Breast epithelium (tissue), 4 donors: ENCODE results near the gene C7. TPM values are rescaled to one million over a fixed set of nuclear protein-coding genes. Genes with fewer than 3 reads are reported as not detected.
"Not testable (repeated sequence)": the region's sequence is repeated elsewhere in the genome, so short reads cannot be mapped to it uniquely, and the experiment has no call there.

Source experiments
- DNase-seq, 2 donors: peaks; one replicate each; pipeline ENCODE4 v3.0.0-alpha.2; 2019; ENCODE audit warnings: low spot score in 2 of 2
- H3K27ac ChIP-seq, 2 donors: fragments of 200-600 bp; sonication (generic) in 1 of 2; one replicate each; pipeline ENCODE4 v1.5.1; 2016 to 2019; ENCODE audit warnings: mild to moderate bottlenecking in 1 of 2
- H3K27me3 ChIP-seq, 2 donors: fragments of 200-600 bp; sonication (generic) in 1 of 2; one replicate each; pipeline versions ENCODE4 v1.5.1 to v1.6.0; 2017 to 2019; ENCODE audit warnings: control low read depth in 1 of 2, mild to moderate bottlenecking in 1 of 2
- H3K36me3 ChIP-seq: fragments of 200-600 bp; one replicate; pipeline ENCODE4 v1.5.1; 2019
- H3K4me1 ChIP-seq, 2 donors: fragments of 200-600 bp; sonication (generic); one replicate each; pipeline ENCODE4 v1.5.1; 2016 to 2019; ENCODE audit warnings: control low read depth in 1 of 2
- H3K4me3 ChIP-seq, 3 donors: fragments of 200-600 bp; sonication (generic); 1 replicate in 2 of 3; 2 replicates in 1 of 3; pipeline ENCODE4 v1.5.1; 2016 to 2019; ENCODE audit warnings: mild to moderate bottlenecking in 3 of 3, moderate library complexity in 2 of 3
- H3K9me3 ChIP-seq, 2 donors: fragments of 200-600 bp; sonication (generic) in 1 of 2; one replicate each; pipeline ENCODE4 v1.5.1; 2016 to 2019; ENCODE audit warnings: control low read depth in 1 of 2
- POLR2A ChIP-seq: fragments of 450-650 bp; IDR thresholded peaks from one replicate; pipeline ENCODE4 v1.6.1; 2016; ENCODE audit warnings: antibody characterized with exemption, mild to moderate bottlenecking, moderate library complexity
- POLR2AphosphoS5 ChIP-seq, 3 donors: sonication (generic); formaldehyde crosslinking; IDR thresholded peaks; one replicate each; pipeline ENCODE4 v1.6.1; 2017; ENCODE audit warnings: antibody characterized with exemption in 3 of 3
- intact Hi-C: fragments of 100-400 bp; cut with DNase I; formaldehyde crosslinking; loops from one replicate; pipeline ENCODE4 v1.15.1; 2023; ENCODE audit warnings: low total_unique reads
- total RNA-seq, 3 donors: library from RNA; depleted of rRNA; stranded (reverse); fragments of >200 nt; gene quantifications; one replicate each; pipeline ENCODE4 v1.1.0, GENCODE V29; 2016
- TF ChIP-seq, protein P1 (sequence below), 3 donors: fragments of 450-650 bp; IDR thresholded peaks; one replicate each; pipeline ENCODE4 v1.5.1; 2016 to 2017; ENCODE audit warnings: antibody characterized with exemption in 3 of 3, mild to moderate bottlenecking in 3 of 3, moderate library complexity in 3 of 3

The C7 gene
- total RNA-seq, 3 donors from 2014 or later: 90.1 to 447 (median 109) TPM

GRCh38 chr5:40873286-40873880 lies 35.9 kb upstream of the C7 start:
- no peaks in the 10 kb centered on the region for H3K36me3 ChIP-seq
- no peaks in the 10 kb centered on the region for H3K9me3 ChIP-seq
- no peak for DNase-seq
- H3K4me1 ChIP-seq: no peaks in the 10 kb centered on the region
- no peak overlapping the region for H3K27ac ChIP-seq
- intact Hi-C loops: no loop called here
- TF ChIP-seq, protein P1, sequence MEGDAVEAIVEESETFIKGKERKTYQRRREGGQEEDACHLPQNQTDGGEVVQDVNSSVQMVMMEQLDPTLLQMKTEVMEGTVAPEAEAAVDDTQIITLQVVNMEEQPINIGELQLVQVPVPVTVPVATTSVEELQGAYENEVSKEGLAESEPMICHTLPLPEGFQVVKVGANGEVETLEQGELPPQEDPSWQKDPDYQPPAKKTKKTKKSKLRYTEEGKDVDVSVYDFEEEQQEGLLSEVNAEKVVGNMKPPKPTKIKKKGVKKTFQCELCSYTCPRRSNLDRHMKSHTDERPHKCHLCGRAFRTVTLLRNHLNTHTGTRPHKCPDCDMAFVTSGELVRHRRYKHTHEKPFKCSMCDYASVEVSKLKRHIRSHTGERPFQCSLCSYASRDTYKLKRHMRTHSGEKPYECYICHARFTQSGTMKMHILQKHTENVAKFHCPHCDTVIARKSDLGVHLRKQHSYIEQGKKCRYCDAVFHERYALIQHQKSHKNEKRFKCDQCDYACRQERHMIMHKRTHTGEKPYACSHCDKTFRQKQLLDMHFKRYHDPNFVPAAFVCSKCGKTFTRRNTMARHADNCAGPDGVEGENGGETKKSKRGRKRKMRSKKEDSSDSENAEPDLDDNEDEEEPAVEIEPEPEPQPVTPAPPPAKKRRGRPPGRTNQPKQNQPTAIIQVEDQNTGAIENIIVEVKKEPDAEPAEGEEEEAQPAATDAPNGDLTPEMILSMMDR (IDR thresholded peaks at IDR 0.05): no peak
- TF ChIP-seq POLR2A (no peak), POLR2AphosphoS5 (IDR thresholded peaks at IDR 0.05) (no peak)
- no peaks in the 10 kb centered on the region for H3K27me3 ChIP-seq
- H3K4me3 ChIP-seq: no peak overlapping the region

- H3K36me3 ChIP-seq: no peaks in the 10 kb centered on the region
- DNase-seq: no peak
- intact Hi-C loops: no loop called here
Measured at GRCh38 chr5:40875958-40876357, 33.3 kb upstream of the C7 start.

DNA sequence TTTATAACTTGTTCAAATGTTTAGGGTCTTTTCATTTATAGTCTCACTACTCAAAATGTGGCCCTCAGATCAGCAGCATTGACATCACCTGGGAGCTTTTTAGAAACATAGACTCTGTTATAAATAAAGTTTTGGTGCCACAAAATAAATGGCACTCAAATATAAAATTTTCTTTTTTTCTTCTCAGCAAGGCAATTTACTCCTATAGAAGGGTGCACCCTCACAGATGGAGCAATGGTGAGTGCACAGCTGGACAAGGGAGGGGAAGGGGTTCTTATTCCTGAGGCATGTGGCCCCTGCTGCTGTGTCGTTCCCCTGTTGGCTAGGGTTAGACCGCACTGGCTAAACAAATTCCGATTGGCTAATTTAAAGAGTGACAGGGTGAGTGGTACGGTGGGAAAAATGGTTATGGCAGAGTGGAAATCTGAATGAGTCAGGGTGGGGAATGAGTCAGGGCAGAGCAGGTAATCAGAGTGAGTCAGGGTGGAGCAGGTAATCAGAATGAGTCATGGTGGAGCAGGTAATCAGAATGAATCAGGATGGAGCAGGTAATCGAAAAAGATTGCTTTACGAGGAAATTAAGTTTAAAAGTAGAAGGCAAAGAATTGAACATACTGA lies 31.8 kb upstream of the C7 start:
- TF ChIP-seq POLR2A: no peak
- TF ChIP-seq, protein P1 (IDR thresholded peaks at IDR 0.05): no peak
- no peak for TF ChIP-seq POLR2AphosphoS5 (IDR thresholded peaks at IDR 0.05)
- H3K27ac ChIP-seq: no peak overlapping the region
- no peaks in the 10 kb centered on the region for H3K36me3 ChIP-seq
- H3K4me1 ChIP-seq: no peaks in the 10 kb centered on the region
- no peak overlapping the region for H3K4me3 ChIP-seq
- no peak for DNase-seq
- peaks cover 0 to 8% of the 10 kb centered on the region in 2 donors for H3K9me3 ChIP-seq
- intact Hi-C loops: no loop called here
- no peaks in the 10 kb centered on the region for H3K27me3 ChIP-seq

More at GRCh38 chr5:40875958-40876357, 33.3 kb upstream of the C7 start:
- Histone ChIP-seq H3K4me3 (no peak overlapping the region), H3K9me3 (no peaks in the 10 kb centered on the region), H3K27me3 (no peaks in the 10 kb centered on the region), H3K27ac (no peak overlapping the region), H3K4me1 (no peaks in the 10 kb centered on the region)
- TF ChIP-seq, protein P1 (IDR thresholded peaks at IDR 0.05): no peak
- TF ChIP-seq POLR2AphosphoS5 (IDR thresholded peaks at IDR 0.05) (no peak), POLR2A (no peak)

DNA sequence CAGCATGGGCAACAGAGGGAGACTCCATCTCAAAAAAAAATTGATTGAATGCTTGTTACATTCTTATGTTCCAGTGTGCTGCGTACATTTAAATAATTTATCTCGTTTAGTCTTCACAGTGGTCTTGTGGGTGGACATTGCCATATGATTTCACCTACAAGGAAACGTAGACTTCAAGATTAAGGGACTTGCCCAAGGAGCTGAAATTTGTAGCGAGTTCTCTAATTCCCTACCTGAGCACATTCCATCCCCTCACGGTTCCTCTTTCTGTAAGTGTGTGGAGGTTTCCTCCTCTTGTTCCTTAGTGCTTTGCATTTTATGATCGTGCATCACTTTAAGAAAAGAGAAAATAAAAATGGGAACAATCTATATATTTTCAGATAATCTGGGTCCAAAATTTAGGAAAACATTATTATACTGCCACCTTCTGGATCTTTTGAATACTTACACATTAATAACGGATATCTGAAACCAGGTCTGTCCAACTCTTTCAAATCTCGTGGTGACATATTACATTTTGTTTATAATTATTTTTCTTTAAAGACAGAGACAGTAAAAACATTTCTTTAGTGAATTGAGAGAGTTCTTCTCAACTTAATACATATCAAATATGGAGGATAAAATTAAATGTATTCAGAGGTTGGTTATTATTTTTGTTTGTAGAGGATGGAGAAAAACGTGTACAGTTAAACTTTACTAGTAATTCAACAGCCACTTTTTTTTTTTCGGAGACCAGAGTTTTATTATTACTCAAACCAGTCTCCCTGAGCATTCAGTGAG lies 29.9 kb upstream of the C7 start:
- Histone ChIP-seq H3K4me1 (no peaks in the 10 kb centered on the region), H3K9me3 (peaks cover 0 to 13% of the 10 kb centered on the region in 2 donors), H3K27me3 (no peaks in the 10 kb centered on the region), H3K27ac (no peak overlapping the region), H3K36me3 (no peaks in the 10 kb centered on the region), H3K4me3 (no peak overlapping the region)
- no peak for DNase-seq
- intact Hi-C loops: no loop called here
- TF ChIP-seq POLR2A (no peak), POLR2AphosphoS5 (IDR thresholded peaks at IDR 0.05) (no peak)
- TF ChIP-seq, protein P1 (IDR thresholded peaks at IDR 0.05): peak; percentile 20 to 62 (median 55)

- Histone ChIP-seq H3K36me3 (no peaks in the 10 kb centered on the region), H3K27me3 (no peaks in the 10 kb centered on the region), H3K9me3 (peaks cover 0 to 13% of the 10 kb centered on the region in 2 donors), H3K27ac (no peak overlapping the region), H3K4me1 (no peaks in the 10 kb centered on the region), H3K4me3 (no peak overlapping the region)
- DNase-seq: no peak
- intact Hi-C loops: no loop called here
- TF ChIP-seq, protein P1 (IDR thresholded peaks at IDR 0.05): no peak
- TF ChIP-seq POLR2A (no peak), POLR2AphosphoS5 (IDR thresholded peaks at IDR 0.05) (no peak)
Measured at GRCh38 chr5:40882291-40882690, 27.0 kb upstream of the C7 start.

GRCh38 chr5:40883051-40883450 lies 26.2 kb upstream of the C7 start:
- H3K27ac ChIP-seq, H3K4me1 ChIP-seq, H3K36me3 ChIP-seq, DNase-seq, intact Hi-C loops, H3K4me3 ChIP-seq, H3K27me3 ChIP-seq: not testable (repeated sequence)
- H3K9me3 ChIP-seq: peaks cover 0 to 13% of the 10 kb centered on the region in 2 donors
